HepG2 (cell line): ENCODE measurements around the gene WDR82. TPM values are rescaled to one million over a fixed set of nuclear protein-coding genes. Genes with fewer than 3 reads are reported as not detected.

ENCODE experiments used
- ASH2L ChIP-seq: fragments of 300-600, 200-600 bp; sonication (generic); IDR thresholded peaks from 2 replicates; pipeline ENCODE4 v1.7.0; 2017; ENCODE audit warnings: low read depth, mild to moderate bottlenecking, moderate library complexity, mixed read lengths, low read length; ENCODE audit not compliant: insufficient read length
- BCL6 ChIP-seq: IDR thresholded peaks from 2 replicates; pipeline ENCODE4 v1.6.1; 2016; ENCODE audit warnings: missing genetic modification reagents, missing compliant biosample characterization
- CERS6 ChIP-seq: sonication (generic); formaldehyde crosslinking; IDR thresholded peaks from 2 replicates; pipeline ENCODE4 v1.5.0; 2020; ENCODE audit warnings: missing genetic modification reagents
- JUND ChIP-seq: sonication (generic); formaldehyde crosslinking; IDR thresholded peaks from 2 replicates; pipeline ENCODE4 v1.8.0; 2022; ENCODE audit warnings: mild to moderate bottlenecking, missing genetic modification reagents
- KLF11 ChIP-seq: IDR thresholded peaks from 2 replicates; pipeline ENCODE4 v1.6.1; 2016; ENCODE audit warnings: missing compliant biosample characterization
- MIER2 ChIP-seq: IDR thresholded peaks from 2 replicates; pipeline ENCODE4 v1.6.1; 2016; ENCODE audit warnings: missing biosample characterization, missing genetic modification reagents
- RBFOX2 ChIP-seq: fragments of 200-400 bp; formaldehyde crosslinking; IDR thresholded peaks from 2 replicates; pipeline ENCODE4 v1.6.1; 2017; ENCODE audit warnings: low read depth, mild to moderate bottlenecking, low read length
- SRSF1 ChIP-seq: fragments of 200-400 bp; formaldehyde crosslinking; optimal IDR thresholded peaks from 2 replicates; pipeline ENCODE3; 2017; ENCODE audit warnings: mild to moderate bottlenecking, low read depth, low read length, moderate library complexity
- TEAD2 ChIP-seq: sonication (generic); formaldehyde crosslinking; IDR thresholded peaks from 2 replicates; pipeline ENCODE4 v1.9.0; 2021; ENCODE audit warnings: missing genetic modification reagents
- ZKSCAN8 ChIP-seq: IDR thresholded peaks from 2 replicates; pipeline ENCODE4 v1.6.1; 2016; ENCODE audit warnings: borderline replicate concordance, missing genetic modification reagents, missing compliant biosample characterization
- ZNF441 ChIP-seq: sonication (generic); formaldehyde crosslinking; IDR thresholded peaks from 2 replicates; pipeline ENCODE4 v1.7.0; 2021; ENCODE audit warnings: missing genetic modification reagents, borderline replicate concordance
- ZNF570 ChIP-seq: sonication (generic); formaldehyde crosslinking; IDR thresholded peaks from 2 replicates; pipeline ENCODE4 v1.4.0; 2020; ENCODE audit warnings: mild to moderate bottlenecking, missing genetic modification reagents, borderline replicate concordance
- ZNF607 ChIP-seq: sonication (generic); formaldehyde crosslinking; IDR thresholded peaks from 2 replicates; pipeline ENCODE4 v1.5.1; 2020; ENCODE audit warnings: missing genetic modification reagents, mild to moderate bottlenecking, borderline replicate concordance
- ZNF619 ChIP-seq: sonication (generic); formaldehyde crosslinking; IDR thresholded peaks from 2 replicates; pipeline ENCODE4 v1.4.0; 2020; ENCODE audit warnings: mild to moderate bottlenecking, missing genetic modification reagents
- ZNF879 ChIP-seq: sonication (generic); formaldehyde crosslinking; IDR thresholded peaks from 2 replicates; pipeline ENCODE4 v1.8.1; 2023; ENCODE audit warnings: missing genetic modification reagents
- ZSCAN21 ChIP-seq: sonication (generic); formaldehyde crosslinking; IDR thresholded peaks from 2 replicates; pipeline ENCODE4 v1.8.0; 2022; ENCODE audit warnings: mild to moderate bottlenecking, missing genetic modification reagents, moderate library complexity, borderline replicate concordance
- polyA plus RNA-seq, 8 experiments: library from polyadenylated mRNA; depleted of rRNA in 3 of 8; stranded (reverse) in 7 of 8; unstranded in 1 of 8; fragments of >200 nt; fragmentation: Illumina TruSeq in 4 of 8; extraction: Trizol in 4 of 8; gene quantifications; 2 replicates each; pipeline versions ENCODE4 v1.2.1 to v1.2.3, GENCODE V29; 2011 to 2016; ENCODE audit warnings: low read depth in 4 of 8, missing spikeins in 1 of 8, mixed read lengths in 1 of 8; ENCODE audit not compliant: insufficient read depth in 1 of 8
- total RNA-seq, 5 experiments: library from RNA; depleted of rRNA; stranded (reverse); fragments of >200 nt; fragmentation: Illumina TruSeq; extraction: Trizol; gene quantifications; 2 replicates each; pipeline ENCODE4 v1.2.3, GENCODE V29; 2016; ENCODE audit warnings: low read depth in 1 of 5
- TF ChIP-seq, protein P1 (sequence below): fragments of 450-650 bp; IDR thresholded peaks from 2 replicates; pipeline ENCODE4 v1.6.1; 2017; ENCODE audit warnings: mild to moderate bottlenecking
- TF ChIP-seq, protein P2 (sequence below): sonication (generic); formaldehyde crosslinking; IDR thresholded peaks from 2 replicates; pipeline ENCODE4 v1.4.0; 2020; ENCODE audit warnings: missing genetic modification reagents
- TF ChIP-seq, protein P3 (sequence below): sonication (generic); formaldehyde crosslinking; IDR thresholded peaks from 2 replicates; pipeline ENCODE4 v1.4.0; 2020; ENCODE audit warnings: missing genetic modification reagents
- TF ChIP-seq, protein P4 (sequence below): sonication (generic); formaldehyde crosslinking; IDR thresholded peaks from 2 replicates; pipeline ENCODE4 v1.5.0; 2020; ENCODE audit warnings: mild to moderate bottlenecking, missing genetic modification reagents

The WDR82 gene
- total and polyA plus RNA-seq, 2 of the 13 experiments (the other 11 are each of a cell fraction or from before 2014, with no cell fraction given), result 39.1 to 59.5 TPM

DNA sequence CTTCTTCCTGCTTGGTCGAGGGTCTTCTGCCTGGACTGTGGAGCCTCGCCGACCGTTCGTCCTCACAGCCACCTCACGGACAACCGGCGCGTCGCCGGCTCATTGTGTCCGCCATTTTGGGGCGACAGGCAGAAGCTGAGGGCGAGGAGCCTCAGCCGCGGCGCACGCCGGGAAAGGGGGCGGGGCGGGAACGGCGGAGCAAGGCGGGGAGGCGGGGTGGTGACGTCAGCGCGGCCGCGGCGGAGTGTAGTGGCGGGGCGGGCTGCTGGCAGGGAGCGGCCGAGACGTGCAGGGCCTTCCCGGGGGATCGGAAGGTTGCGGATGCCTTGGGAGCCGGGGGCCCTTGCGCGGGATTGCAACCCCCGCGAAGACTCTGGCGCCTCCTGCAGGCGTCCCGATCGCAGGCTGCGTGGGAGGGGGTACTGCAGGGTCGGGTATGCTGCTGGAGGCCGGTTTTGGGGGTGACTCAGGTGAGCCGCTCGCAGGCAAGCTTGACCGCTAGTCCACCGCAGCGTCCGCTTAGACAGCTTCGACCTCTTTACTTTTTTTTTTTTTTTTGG, at the start of gene WDR82 (continued):
- TF ChIP-seq, protein P1, sequence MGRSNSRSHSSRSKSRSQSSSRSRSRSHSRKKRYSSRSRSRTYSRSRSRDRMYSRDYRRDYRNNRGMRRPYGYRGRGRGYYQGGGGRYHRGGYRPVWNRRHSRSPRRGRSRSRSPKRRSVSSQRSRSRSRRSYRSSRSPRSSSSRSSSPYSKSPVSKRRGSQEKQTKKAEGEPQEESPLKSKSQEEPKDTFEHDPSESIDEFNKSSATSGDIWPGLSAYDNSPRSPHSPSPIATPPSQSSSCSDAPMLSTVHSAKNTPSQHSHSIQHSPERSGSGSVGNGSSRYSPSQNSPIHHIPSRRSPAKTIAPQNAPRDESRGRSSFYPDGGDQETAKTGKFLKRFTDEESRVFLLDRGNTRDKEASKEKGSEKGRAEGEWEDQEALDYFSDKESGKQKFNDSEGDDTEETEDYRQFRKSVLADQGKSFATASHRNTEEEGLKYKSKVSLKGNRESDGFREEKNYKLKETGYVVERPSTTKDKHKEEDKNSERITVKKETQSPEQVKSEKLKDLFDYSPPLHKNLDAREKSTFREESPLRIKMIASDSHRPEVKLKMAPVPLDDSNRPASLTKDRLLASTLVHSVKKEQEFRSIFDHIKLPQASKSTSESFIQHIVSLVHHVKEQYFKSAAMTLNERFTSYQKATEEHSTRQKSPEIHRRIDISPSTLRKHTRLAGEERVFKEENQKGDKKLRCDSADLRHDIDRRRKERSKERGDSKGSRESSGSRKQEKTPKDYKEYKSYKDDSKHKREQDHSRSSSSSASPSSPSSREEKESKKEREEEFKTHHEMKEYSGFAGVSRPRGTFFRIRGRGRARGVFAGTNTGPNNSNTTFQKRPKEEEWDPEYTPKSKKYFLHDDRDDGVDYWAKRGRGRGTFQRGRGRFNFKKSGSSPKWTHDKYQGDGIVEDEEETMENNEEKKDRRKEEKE, result no peak
- TF ChIP-seq ZNF879 (CRISPR knock-in tag) (0 out of 2 replicates have a peak, but pooled peaks have one; percentile 51), ZKSCAN8 (CRISPR knock-in tag) (no peak), BCL6 (0 out of 2 replicates have a peak, but pooled peaks have one; percentile 30), ZNF570 (no peak), ASH2L (peak; percentile 45), KLF11 (CRISPR knock-in tag) (0 out of 2 replicates have a peak, but pooled peaks have one; percentile 8), ZNF607 (peak; percentile 82; the same call in 1 of the 2 replicates), ZNF619 (CRISPR knock-in tag) (no peak), ZNF441 (peak; percentile 54; the same call in 1 of the 2 replicates), CERS6 (CRISPR knock-in tag) (no peak), JUND (CRISPR knock-in tag) (no peak; the same call in 1 of the 2 replicates), ZSCAN21 (CRISPR knock-in tag) (peak; percentile 47; the same call in 1 of the 2 replicates), RBFOX2 (peak; percentile 89), TEAD2 (no peak), SRSF1 (no peak), MIER2 (CRISPR knock-in tag) (no peak)
- TF ChIP-seq, protein P2, sequence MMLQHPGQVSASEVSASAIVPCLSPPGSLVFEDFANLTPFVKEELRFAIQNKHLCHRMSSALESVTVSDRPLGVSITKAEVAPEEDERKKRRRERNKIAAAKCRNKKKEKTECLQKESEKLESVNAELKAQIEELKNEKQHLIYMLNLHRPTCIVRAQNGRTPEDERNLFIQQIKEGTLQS (CRISPR knock-in tag), result peak; percentile 72; the same call in 1 of the 2 replicates
- TF ChIP-seq, protein P3, sequence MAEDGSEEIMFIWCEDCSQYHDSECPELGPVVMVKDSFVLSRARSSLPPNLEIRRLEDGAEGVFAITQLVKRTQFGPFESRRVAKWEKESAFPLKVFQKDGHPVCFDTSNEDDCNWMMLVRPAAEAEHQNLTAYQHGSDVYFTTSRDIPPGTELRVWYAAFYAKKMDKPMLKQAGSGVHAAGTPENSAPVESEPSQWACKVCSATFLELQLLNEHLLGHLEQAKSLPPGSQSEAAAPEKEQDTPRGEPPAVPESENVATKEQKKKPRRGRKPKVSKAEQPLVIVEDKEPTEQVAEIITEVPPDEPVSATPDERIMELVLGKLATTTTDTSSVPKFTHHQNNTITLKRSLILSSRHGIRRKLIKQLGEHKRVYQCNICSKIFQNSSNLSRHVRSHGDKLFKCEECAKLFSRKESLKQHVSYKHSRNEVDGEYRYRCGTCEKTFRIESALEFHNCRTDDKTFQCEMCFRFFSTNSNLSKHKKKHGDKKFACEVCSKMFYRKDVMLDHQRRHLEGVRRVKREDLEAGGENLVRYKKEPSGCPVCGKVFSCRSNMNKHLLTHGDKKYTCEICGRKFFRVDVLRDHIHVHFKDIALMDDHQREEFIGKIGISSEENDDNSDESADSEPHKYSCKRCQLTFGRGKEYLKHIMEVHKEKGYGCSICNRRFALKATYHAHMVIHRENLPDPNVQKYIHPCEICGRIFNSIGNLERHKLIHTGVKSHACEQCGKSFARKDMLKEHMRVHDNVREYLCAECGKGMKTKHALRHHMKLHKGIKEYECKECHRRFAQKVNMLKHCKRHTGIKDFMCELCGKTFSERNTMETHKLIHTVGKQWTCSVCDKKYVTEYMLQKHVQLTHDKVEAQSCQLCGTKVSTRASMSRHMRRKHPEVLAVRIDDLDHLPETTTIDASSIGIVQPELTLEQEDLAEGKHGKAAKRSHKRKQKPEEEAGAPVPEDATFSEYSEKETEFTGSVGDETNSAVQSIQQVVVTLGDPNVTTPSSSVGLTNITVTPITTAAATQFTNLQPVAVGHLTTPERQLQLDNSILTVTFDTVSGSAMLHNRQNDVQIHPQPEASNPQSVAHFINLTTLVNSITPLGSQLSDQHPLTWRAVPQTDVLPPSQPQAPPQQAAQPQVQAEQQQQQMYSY (CRISPR knock-in tag), result 0 out of 2 replicates have a peak, but pooled peaks have one; percentile 15
- TF ChIP-seq, protein P4, sequence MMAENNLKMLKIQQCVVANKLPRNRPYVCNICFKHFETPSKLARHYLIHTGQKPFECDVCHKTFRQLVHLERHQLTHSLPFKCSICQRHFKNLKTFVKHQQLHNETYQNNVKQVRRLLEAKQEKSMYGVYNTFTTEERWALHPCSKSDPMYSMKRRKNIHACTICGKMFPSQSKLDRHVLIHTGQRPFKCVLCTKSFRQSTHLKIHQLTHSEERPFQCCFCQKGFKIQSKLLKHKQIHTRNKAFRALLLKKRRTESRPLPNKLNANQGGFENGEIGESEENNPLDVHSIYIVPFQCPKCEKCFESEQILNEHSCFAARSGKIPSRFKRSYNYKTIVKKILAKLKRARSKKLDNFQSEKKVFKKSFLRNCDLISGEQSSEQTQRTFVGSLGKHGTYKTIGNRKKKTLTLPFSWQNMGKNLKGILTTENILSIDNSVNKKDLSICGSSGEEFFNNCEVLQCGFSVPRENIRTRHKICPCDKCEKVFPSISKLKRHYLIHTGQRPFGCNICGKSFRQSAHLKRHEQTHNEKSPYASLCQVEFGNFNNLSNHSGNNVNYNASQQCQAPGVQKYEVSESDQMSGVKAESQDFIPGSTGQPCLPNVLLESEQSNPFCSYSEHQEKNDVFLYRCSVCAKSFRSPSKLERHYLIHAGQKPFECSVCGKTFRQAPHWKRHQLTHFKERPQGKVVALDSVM (CRISPR knock-in tag), result 0 out of 2 replicates have a peak, but pooled peaks have one; percentile 1
